Chondrocyte (in vitro differentiated cells): ENCODE measurements around the gene BCS1L. TPM values are rescaled to one million over a fixed set of nuclear protein-coding genes. Genes with fewer than 3 reads are reported as not detected.

Source experiments
- DNase-seq: peaks from one replicate; pipeline ENCODE4 v3.0.0; 2021; ENCODE audit warnings: mixed read lengths, low spot score
- H3K27ac Mint-ChIP-seq: one replicate; pipeline ENCODE4 v1.8.0; 2021; ENCODE audit warnings: mild to moderate bottlenecking, moderate library complexity, mixed read lengths; ENCODE audit not compliant: unreplicated experiment
- H3K27me3 Mint-ChIP-seq: 2 replicates; pipeline ENCODE4 v1.8.0; 2021; ENCODE audit warnings: low read depth, mixed read lengths
- H3K36me3 Mint-ChIP-seq: 2 replicates; pipeline ENCODE4 v1.8.0; 2021; ENCODE audit warnings: low read depth, mixed read lengths
- H3K4me1 Mint-ChIP-seq: 2 replicates; pipeline ENCODE4 v1.8.0; 2021; ENCODE audit warnings: low read depth, mild to moderate bottlenecking, mixed read lengths
- H3K4me3 Mint-ChIP-seq: one replicate; pipeline ENCODE4 v1.8.0; 2021; ENCODE audit warnings: mild to moderate bottlenecking, moderate library complexity, mixed read lengths; ENCODE audit not compliant: unreplicated experiment
- H3K9me3 Mint-ChIP-seq: 2 replicates; pipeline ENCODE4 v1.8.0; 2021; ENCODE audit warnings: low read depth, mixed read lengths
- CTCF ChIP-seq: fragments of 200-600 bp; sonication (generic); IDR thresholded peaks from 2 replicates; pipeline ENCODE4 v1.5.0; 2021; ENCODE audit warnings: antibody characterized with exemption, mild to moderate bottlenecking, moderate library complexity
- total RNA-seq: library from RNA; stranded (reverse); gene quantifications from 3 replicates; pipeline ENCODE4 v1.2.1, GENCODE V29; 2021

The BCS1L gene
- total RNA-seq, 1 donor from 2014 or later: 30.0 TPM

GRCh38 chr2:218703341-218703740 is 43.9 kb downstream of the BCS1L start:
- H3K4me3 Mint-ChIP-seq: no peak overlapping the region
- no peak for DNase-seq
- H3K27me3 Mint-ChIP-seq: no peaks in the 10 kb centered on the region
- no peak overlapping the region for H3K27ac Mint-ChIP-seq
- no peaks in the 10 kb centered on the region for H3K4me1 Mint-ChIP-seq
- no peaks in the 10 kb centered on the region for H3K9me3 Mint-ChIP-seq
- TF ChIP-seq CTCF: no peak
- H3K36me3 Mint-ChIP-seq: peaks cover 15% of the 10 kb centered on the region

GRCh38 chr2:218708086-218708485 is 48.6 kb downstream of the BCS1L start:
- no peak for TF ChIP-seq CTCF
- H3K4me1 Mint-ChIP-seq: peaks cover 10% of the 10 kb centered on the region
- no peak for DNase-seq
- H3K27me3 Mint-ChIP-seq: no peaks in the 10 kb centered on the region
- no peaks in the 10 kb centered on the region for H3K36me3 Mint-ChIP-seq
- no peak overlapping the region for H3K4me3 Mint-ChIP-seq
- H3K9me3 Mint-ChIP-seq: no peaks in the 10 kb centered on the region
- no peak overlapping the region for H3K27ac Mint-ChIP-seq

- Mint-ChIP-seq H3K4me3 (no peak overlapping the region), H3K27me3 (no peaks in the 10 kb centered on the region), H3K4me1 (peaks cover 10% of the 10 kb centered on the region), H3K9me3 (no peaks in the 10 kb centered on the region), H3K27ac (no peak overlapping the region), H3K36me3 (no peaks in the 10 kb centered on the region)
- no peak for TF ChIP-seq CTCF
- DNase-seq: no peak
Measured at GRCh38 chr2:218709908-218710307, 50.4 kb downstream of the BCS1L start.

GRCh38 chr2:218710334-218710686 is 50.8 kb downstream of the BCS1L start:
- Mint-ChIP-seq H3K27me3 (no peaks in the 10 kb centered on the region), H3K4me1 (peaks cover 10% of the 10 kb centered on the region), H3K27ac (peak overlapping the region; percentile 98), H3K36me3 (no peaks in the 10 kb centered on the region), H3K9me3 (no peaks in the 10 kb centered on the region), H3K4me3 (peak overlapping the region; percentile 98)
- no peak for DNase-seq
- TF ChIP-seq CTCF: no peak

GRCh38 chr2:218710687-218711549 is 51.4 kb downstream of the BCS1L start, which contains the start of gene TTLL4:
TSS of gene TTLL4 (plus strand) at chr2:218710835. CDS start at chr2:218737677, 26,842 bp downstream.
- no peaks in the 10 kb centered on the region for H3K27me3 Mint-ChIP-seq
- H3K4me3 Mint-ChIP-seq: peak within 1 kb of the TSS; percentile 98
- peaks cover 10% of the 10 kb centered on the region for H3K4me1 Mint-ChIP-seq
- peaks cover 1% of the 10 kb centered on the region for H3K36me3 Mint-ChIP-seq
- peak within 1 kb of the TSS; percentile 98 for H3K27ac Mint-ChIP-seq
- DNase-seq: peak; percentile 100
- no peaks in the 10 kb centered on the region for H3K9me3 Mint-ChIP-seq
- peak; percentile 91 for TF ChIP-seq CTCF
